ENCODE measurements around the gene MMP15. TPM values are rescaled to one million over a fixed set of nuclear protein-coding genes. Genes with fewer than 3 reads are reported as not detected.

The MMP15 gene
- total RNA-seq, 1 donor from 2014 or later = 2.9 TPM

DNA sequence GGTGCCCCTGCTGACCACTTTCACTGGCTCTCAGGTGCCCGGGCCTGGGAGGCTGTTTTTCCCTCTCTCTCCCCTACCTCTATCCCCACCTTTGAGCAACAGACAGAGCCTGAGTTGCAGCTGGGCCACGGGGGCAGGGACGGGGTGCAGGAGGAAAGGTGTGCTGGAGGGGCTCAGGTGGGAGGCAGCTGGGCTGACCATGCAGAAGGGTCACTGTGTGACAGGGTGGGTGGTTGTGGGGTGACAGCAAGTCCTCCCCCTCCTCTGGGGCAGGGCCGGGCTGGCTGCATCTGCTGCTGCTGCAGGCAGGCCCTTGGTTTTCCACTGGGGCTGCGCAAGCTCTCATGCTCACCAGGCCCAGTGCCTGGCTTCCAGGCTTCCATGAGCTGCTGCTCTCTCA lies 31.7 kb upstream of the MMP15 start:
- intact Hi-C loops (cut with DNase I) = loop anchor here (10.0 kb wide), 1 partner anchor 239 kb away; no protein-coding TSS in a partner anchor
- no peak for DNase-seq (ENCODE audit: extremely low spot score in 2 of 2)
- no peak for TF ChIP-seq POLR2AphosphoS5 (IDR thresholded peaks at IDR 0.05; ENCODE audit: insufficient read depth in 1 of 2, low read depth in 1 of 2)
- TF ChIP-seq, protein P1, sequence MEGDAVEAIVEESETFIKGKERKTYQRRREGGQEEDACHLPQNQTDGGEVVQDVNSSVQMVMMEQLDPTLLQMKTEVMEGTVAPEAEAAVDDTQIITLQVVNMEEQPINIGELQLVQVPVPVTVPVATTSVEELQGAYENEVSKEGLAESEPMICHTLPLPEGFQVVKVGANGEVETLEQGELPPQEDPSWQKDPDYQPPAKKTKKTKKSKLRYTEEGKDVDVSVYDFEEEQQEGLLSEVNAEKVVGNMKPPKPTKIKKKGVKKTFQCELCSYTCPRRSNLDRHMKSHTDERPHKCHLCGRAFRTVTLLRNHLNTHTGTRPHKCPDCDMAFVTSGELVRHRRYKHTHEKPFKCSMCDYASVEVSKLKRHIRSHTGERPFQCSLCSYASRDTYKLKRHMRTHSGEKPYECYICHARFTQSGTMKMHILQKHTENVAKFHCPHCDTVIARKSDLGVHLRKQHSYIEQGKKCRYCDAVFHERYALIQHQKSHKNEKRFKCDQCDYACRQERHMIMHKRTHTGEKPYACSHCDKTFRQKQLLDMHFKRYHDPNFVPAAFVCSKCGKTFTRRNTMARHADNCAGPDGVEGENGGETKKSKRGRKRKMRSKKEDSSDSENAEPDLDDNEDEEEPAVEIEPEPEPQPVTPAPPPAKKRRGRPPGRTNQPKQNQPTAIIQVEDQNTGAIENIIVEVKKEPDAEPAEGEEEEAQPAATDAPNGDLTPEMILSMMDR (IDR thresholded peaks at IDR 0.05) = no peak
- TF ChIP-seq POLR2A (IDR thresholded peaks at IDR 0.05) = no peak
- Histone ChIP-seq H3K27ac (no peak overlapping the region), H3K9me3 (no peaks in the 10 kb centered on the region), H3K36me3 (peaks cover 0 to 35% of the 10 kb centered on the region in 2 donors), H3K4me1 (peaks cover 24% of the 10 kb centered on the region), H3K4me3 (no peak overlapping the region), H3K27me3 (no peaks in the 10 kb centered on the region)

DNA sequence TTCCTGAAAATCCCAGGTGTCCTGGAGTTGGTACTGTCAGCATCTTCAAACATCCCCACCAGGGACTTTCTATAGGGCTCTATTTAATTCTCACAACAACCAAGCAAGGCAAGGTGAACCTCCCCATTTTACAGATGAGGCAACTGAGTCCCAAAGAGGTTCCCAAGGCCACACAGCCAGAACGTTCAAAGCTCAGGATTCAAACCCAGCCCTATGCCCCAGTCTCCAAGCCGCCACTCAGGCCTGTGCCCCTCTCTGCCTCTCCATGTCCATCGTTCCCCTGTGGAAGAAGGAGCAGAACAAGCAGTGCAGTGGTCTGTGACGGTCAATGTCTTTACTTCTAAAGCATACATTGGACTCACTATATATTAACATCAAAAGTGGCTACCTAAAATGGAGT lies 31.2 kb upstream of the MMP15 start:
- Histone ChIP-seq H3K27ac (no peak overlapping the region), H3K36me3 (peaks cover 0 to 35% of the 10 kb centered on the region in 2 donors), H3K27me3 (no peaks in the 10 kb centered on the region), H3K9me3 (no peaks in the 10 kb centered on the region), H3K4me3 (no peak overlapping the region), H3K4me1 (peaks cover 29% of the 10 kb centered on the region)
- no peak for DNase-seq (ENCODE audit: extremely low spot score in 2 of 2)
- TF ChIP-seq POLR2AphosphoS5 (IDR thresholded peaks at IDR 0.05; ENCODE audit: insufficient read depth in 1 of 2, low read depth in 1 of 2) (no peak), POLR2A (IDR thresholded peaks at IDR 0.05) (no peak)
- TF ChIP-seq, protein P1 (IDR thresholded peaks at IDR 0.05) = no peak
- intact Hi-C loops (cut with DNase I) = loop anchor here (10.0 kb wide), 1 partner anchor 240 kb away; no protein-coding TSS in a partner anchor

DNA sequence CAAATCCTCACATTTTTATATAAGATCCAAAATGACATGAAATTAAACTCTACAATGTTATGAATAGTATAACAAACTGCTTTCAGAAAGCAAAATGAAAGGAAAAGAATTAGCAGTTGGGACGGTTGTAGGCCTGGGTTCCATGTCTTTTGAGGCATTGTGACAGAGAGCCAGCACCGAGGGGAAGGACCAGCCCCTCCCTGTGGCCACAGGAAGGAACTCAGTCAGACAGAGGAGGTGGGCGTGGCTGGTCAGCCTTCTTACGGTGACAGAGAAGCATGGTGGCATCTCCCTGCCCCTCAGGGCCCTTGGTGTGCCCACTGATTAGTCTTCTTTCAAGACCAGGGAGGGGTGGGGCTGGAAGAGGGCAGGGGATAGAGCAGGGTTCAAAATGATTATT lies 30.8 kb upstream of the MMP15 start:
- Histone ChIP-seq H3K4me1 (peaks cover 33% of the 10 kb centered on the region), H3K4me3 (no peak overlapping the region), H3K27ac (no peak overlapping the region), H3K36me3 (peaks cover 0 to 35% of the 10 kb centered on the region in 2 donors), H3K9me3 (no peaks in the 10 kb centered on the region), H3K27me3 (no peaks in the 10 kb centered on the region)
- intact Hi-C loops (cut with DNase I) = loop anchor here (5.0 to 10.0 kb wide), 2 partner anchors 192 to 240 kb away; partner anchors contain the start of gene KIFC3
- TF ChIP-seq, protein P1 (IDR thresholded peaks at IDR 0.05) = peak in 1 of 3 experiments; percentile 11
- TF ChIP-seq POLR2AphosphoS5 (IDR thresholded peaks at IDR 0.05; ENCODE audit: insufficient read depth in 1 of 2, low read depth in 1 of 2) (no peak), POLR2A (IDR thresholded peaks at IDR 0.05) (no peak)
- DNase-seq (ENCODE audit: extremely low spot score in 2 of 2) = no peak

DNA sequence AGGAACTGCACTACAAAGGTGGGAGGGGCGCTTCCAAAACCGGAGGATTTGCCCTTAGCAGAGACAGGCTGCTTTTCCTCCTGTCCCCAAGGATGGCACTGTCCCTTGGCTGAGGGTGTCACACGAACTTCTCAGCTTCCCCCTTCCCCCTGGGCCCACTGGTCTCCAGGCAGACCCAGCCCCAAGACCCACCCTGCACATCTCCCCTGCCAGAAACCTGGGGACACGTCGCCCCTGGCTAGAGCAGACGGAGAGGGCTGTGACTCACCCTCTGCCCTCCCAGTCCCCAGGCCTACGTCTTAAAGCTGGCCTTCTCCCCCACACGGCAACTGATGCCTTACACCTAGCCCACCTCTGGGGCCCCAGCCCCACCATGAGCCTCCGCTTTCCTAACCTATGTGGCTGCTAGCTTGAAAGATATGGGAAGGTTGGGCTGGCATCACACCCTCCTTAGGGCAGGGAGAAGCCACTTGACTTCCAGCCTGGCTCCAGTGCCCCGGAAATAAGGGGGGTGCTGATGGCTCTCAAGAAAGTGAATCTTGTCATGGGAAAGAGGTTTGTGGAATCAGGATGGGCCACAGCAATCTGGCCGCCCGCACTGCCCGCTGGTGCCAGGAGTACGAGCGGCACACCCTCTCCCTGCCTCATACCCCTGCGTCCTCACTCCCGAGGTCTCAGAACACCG lies 29.7 kb upstream of the MMP15 start:
- TF ChIP-seq, protein P1 (IDR thresholded peaks at IDR 0.05) = no peak
- TF ChIP-seq POLR2AphosphoS5 (IDR thresholded peaks at IDR 0.05; ENCODE audit: insufficient read depth in 1 of 2, low read depth in 1 of 2) (no peak), POLR2A (IDR thresholded peaks at IDR 0.05) (no peak)
- no peak overlapping the region for H3K4me3 ChIP-seq
- H3K27ac ChIP-seq = no peak overlapping the region
- intact Hi-C loops (cut with DNase I) = loop anchor here (5.0 to 10.0 kb wide), 2 partner anchors 194 to 241 kb away; partner anchors contain the start of gene KIFC3
- no peak for DNase-seq (ENCODE audit: extremely low spot score in 2 of 2)
- H3K27me3 ChIP-seq = no peaks in the 10 kb centered on the region
- no peaks in the 10 kb centered on the region for H3K9me3 ChIP-seq
- peaks cover 34% of the 10 kb centered on the region for H3K4me1 ChIP-seq
- H3K36me3 ChIP-seq = peaks cover 0 to 35% of the 10 kb centered on the region in 2 donors
